Lower leg skin (tissue), 4 donors: ENCODE measurements around the gene THAP5. TPM values are rescaled to one million over a fixed set of nuclear protein-coding genes. Genes with fewer than 3 reads are reported as not detected.

ENCODE experiments used
- DNase-seq, 2 donors: peaks; one replicate each; pipeline ENCODE4 v3.0.0-alpha.2; 2019; ENCODE audit warnings: low spot score in 2 of 2
- H3K4me3 ChIP-seq: fragments of 200-600 bp; sonication (generic); 2 replicates; pipeline ENCODE4 v1.5.1; 2017; ENCODE audit warnings: mild to moderate bottlenecking, low read depth; ENCODE audit not compliant: poor library complexity, severe bottlenecking
- POLR2A ChIP-seq, 2 donors: fragments of 450-650 bp; IDR thresholded peaks; one replicate each; pipeline ENCODE4 v1.6.1; 2016 to 2017; ENCODE audit warnings: antibody characterized with exemption in 2 of 2, mild to moderate bottlenecking in 1 of 2, moderate library complexity in 1 of 2
- WGBS, 2 donors: methylation state at CpG; one replicate each; pipeline ENCODE4 v1.1.5; 2018; 5-methylcytosine and 5-hydroxymethylcytosine counted together
- intact Hi-C: fragments of 100-400 bp; cut with DNase I; formaldehyde crosslinking; loops from one replicate; pipeline ENCODE4 v1.15.0; 2023; ENCODE audit warnings: low total_unique reads
- total RNA-seq, 4 donors: library from RNA; depleted of rRNA; stranded (reverse); fragments of >200 nt; gene quantifications; one replicate each; pipeline ENCODE4 v1.1.0, GENCODE V29; 2016
- TF ChIP-seq, protein P1 (sequence below), 3 donors: fragments of 450-650 bp; IDR thresholded peaks; one replicate each; pipeline ENCODE4 v1.5.1; 2016; ENCODE audit warnings: antibody characterized with exemption in 3 of 3, mild to moderate bottlenecking in 3 of 3, moderate library complexity in 2 of 3

THAP5 gene
- total RNA-seq, 4 donors from 2014 or later = 16.8 to 31.3 (median 20.3) TPM

DNA sequence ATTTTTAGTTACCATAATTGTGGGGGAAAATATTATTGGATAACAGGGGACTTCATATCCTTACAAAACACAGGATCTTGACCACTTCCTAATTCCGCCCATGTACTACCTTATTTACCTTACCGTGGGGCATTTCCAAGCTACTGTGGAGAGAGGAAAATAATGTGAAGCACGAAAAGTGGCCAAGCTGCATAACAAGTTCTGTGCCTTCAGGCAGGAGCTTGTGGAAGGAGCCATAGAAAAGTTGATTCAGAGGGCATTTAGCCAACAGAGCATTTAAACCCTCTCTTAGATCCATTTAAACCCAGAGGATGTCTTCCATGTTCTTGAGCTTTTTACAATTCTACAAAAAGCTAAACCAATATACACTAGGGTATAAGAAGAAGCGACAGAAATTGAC lies 41.8 kb upstream of the THAP5 start:
- intact Hi-C loops = no loop called here
- 45 to 48% methylated on average over 4 of the region's 4 CpGs for WGBS, 2 donors
- TF ChIP-seq POLR2A (IDR thresholded peaks at IDR 0.05) = no peak
- TF ChIP-seq, protein P1, sequence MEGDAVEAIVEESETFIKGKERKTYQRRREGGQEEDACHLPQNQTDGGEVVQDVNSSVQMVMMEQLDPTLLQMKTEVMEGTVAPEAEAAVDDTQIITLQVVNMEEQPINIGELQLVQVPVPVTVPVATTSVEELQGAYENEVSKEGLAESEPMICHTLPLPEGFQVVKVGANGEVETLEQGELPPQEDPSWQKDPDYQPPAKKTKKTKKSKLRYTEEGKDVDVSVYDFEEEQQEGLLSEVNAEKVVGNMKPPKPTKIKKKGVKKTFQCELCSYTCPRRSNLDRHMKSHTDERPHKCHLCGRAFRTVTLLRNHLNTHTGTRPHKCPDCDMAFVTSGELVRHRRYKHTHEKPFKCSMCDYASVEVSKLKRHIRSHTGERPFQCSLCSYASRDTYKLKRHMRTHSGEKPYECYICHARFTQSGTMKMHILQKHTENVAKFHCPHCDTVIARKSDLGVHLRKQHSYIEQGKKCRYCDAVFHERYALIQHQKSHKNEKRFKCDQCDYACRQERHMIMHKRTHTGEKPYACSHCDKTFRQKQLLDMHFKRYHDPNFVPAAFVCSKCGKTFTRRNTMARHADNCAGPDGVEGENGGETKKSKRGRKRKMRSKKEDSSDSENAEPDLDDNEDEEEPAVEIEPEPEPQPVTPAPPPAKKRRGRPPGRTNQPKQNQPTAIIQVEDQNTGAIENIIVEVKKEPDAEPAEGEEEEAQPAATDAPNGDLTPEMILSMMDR (IDR thresholded peaks at IDR 0.05) = no peak
- DNase-seq = no peak
- H3K4me3 ChIP-seq = no peak overlapping the region

DNA sequence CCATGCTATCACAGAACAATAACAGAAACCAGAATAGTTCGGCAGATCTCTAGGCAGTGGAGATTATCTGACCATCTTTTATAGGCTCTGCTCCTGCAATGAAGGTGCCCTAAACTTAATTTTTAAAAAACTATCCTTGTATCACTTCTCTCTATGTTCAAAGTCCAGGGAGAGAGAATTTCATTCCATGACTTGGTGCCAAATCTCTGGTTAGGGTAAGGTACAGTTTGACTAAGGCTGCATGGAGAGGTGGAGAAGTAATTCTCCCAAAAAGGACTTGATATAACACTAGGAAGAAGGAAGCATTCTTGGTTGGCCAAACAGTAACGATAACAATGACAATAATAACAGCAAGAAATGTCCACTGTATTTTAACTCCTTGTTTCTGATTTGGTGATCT lies 40.1 kb upstream of the THAP5 start:
- no peak overlapping the region for H3K4me3 ChIP-seq
- intact Hi-C loops = no loop called here
- TF ChIP-seq, protein P1 (IDR thresholded peaks at IDR 0.05) = no peak
- no peak for TF ChIP-seq POLR2A (IDR thresholded peaks at IDR 0.05)
- no peak for DNase-seq
- 81% methylated on average over 2 of the region's 2 CpGs for WGBS, 2 donors

DNA sequence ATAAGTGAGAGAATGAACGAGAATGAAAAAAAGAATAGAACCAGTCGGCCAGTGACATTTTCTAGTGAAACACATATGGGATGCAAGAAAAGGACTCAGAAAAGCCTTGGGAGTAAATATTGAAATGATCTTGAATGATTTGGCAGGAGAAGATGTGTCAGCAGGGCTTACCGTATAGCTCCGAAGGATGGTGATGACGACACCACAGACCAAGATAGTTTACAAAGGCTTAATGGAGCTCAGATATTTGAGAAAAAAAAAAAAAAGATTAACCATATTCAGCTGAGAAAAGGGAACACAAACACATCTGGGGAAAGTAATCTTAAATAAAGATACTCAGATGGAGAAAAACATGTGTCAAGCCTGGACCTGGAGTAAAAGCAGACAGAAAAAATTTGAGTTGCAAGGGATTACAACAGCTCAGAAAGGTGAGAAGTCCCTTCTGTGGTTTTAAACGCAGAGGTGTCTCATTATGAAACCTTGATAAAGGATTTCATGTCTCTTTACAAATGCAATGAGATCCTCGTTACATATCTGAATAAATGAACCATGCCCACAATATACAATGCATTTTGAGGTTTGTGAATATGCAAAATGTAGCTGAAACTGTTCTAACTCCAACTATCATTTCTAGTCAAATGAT lies 36.2 kb upstream of the THAP5 start:
- no peak for DNase-seq
- intact Hi-C loops = no loop called here

DNA sequence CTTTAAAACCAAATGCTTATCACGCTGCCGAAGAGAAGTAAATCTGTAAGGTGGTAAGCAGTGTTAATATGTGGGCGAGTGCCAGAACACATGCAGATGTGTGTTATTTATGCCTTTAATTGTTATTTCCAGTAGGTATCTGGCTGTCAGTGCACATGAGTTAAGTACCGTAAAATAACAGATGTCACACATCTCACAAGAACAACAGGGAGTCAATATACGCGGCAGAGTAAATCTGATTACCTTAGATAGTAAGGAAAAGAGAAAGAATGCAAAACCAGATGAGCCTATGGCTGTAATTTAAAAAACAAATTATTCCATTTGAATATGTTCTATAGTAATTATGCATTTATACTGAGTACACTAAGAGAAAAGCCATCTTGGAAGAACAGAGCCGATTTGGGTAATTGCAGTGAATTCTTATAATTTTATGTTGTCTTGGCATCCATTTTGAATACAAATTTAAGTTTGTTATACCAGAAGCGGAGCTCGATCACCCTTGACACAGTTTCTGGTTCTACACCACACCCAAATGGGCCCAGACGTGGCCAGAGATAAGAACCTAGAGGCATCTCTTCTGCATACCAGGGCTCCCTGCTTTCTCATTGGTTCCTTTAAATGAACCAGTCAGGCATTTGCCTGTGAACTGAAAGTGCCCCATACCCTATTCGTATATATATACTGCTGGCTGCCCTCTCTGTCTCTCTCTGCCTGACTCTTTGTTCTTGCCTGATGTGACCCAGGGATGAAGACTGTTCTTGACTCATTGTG lies 35.0 kb upstream of the THAP5 start:
- TF ChIP-seq, protein P1 (IDR thresholded peaks at IDR 0.05) = no peak
- no peak for TF ChIP-seq POLR2A (IDR thresholded peaks at IDR 0.05)
- DNase-seq = no peak
- WGBS, 2 donors = 79 to 85% methylated on average over 11 of the region's 11 CpGs
- H3K4me3 ChIP-seq = no peak overlapping the region
- intact Hi-C loops = no loop called here

More for the DNA sequence above, 36.2 kb upstream of the THAP5 start:
- WGBS, 2 donors = 67 to 72% methylated on average over 7 of the region's 7 CpGs
- no peak for TF ChIP-seq POLR2A (IDR thresholded peaks at IDR 0.05)
- no peak overlapping the region for H3K4me3 ChIP-seq

DNA sequence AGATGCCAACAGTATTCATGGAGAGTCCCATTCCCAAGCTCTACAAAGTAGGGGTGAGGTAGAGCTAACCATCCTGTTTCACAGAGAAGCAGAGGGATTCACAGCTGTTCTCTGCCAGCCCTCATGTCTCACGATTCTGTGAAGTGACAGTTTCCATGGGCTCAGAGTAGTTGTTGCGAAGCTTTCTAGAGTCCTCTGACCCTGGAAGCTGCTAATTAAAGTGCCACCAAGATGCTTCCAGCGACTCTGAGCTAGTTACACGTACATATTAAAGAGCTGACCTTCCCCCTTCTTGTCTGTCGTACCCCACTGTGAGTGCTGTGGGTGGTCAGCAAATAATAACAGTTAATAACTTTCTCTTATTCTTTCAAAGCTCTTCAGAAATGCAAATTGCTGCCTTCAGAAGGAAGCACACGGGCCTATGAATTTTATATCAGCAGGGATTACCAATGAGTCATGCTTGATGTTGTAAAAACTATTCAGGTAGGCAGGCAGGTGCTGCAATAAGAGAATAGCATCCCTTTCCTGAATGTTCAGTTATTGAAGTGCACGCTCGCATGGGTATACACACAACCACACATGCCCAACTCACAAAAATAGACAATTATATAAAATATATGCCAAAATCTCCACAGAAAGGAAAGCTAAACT lies 34.3 kb upstream of the THAP5 start:
- H3K4me3 ChIP-seq = no peak overlapping the region
- 66 to 73% methylated on average over 8 of the region's 8 CpGs for WGBS, 2 donors
- DNase-seq = no peak
- no peak for TF ChIP-seq POLR2A (IDR thresholded peaks at IDR 0.05)
- TF ChIP-seq, protein P1 (IDR thresholded peaks at IDR 0.05) = no peak
- intact Hi-C loops = no loop called here

DNA sequence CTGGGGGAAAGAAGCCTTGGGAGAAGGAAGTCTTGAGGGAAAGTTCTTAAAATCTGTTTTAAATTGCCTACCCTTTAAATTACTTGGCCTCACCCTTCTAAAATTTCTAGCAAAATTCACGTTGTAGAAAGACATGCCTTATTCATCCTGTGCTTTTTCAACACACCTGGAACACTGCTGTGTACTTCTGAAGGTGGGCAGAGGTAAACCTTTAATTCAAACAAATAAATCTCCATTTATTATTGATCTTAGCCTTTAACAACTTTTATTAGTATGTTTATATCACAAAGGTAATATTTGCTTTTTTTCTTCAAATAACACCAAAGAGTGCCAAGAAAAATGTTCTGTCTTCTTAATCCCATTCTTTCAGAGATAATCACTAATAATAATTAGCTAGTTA lies 30.9 kb upstream of the THAP5 start:
- no peak for TF ChIP-seq POLR2A (IDR thresholded peaks at IDR 0.05)
- TF ChIP-seq, protein P1 (IDR thresholded peaks at IDR 0.05) = no peak
- WGBS, 2 donors = 48 to 68% methylated on average over 1 of the region's 1 CpG

More for the DNA sequence above, 30.9 kb upstream of the THAP5 start:
- no peak overlapping the region for H3K4me3 ChIP-seq
- intact Hi-C loops = no loop called here
- no peak for DNase-seq
